HG03520 (cell line): ENCODE results near the gene HPCAL1.

ENCODE experiments used
- ATAC-seq: cut with Tn5 transposase; IDR thresholded peaks from one replicate; pipeline ENCODE4 v1.9.1; 2021; ENCODE audit warnings: mild to moderate bottlenecking, moderate library complexity; ENCODE audit not compliant: unreplicated experiment

HPCAL1 gene

DNA sequence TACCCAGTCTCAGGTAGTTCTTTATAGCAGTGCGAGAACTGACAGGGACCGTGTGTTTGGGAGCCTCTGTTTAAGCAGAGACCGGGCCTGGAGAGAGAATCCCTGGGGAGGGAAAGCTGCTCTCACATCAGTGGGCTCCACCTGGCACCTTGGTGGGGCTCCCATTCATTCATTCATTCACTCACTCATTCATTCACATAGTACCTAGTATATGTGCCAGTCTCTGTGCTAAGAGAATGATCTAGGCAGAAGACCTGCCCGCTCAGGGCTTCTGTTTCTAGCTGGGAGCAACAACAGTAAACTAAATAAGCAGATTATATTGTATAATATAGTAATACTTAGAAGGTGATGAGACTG is 17.8 kb downstream of the HPCAL1 start:
- no peak for ATAC-seq

- ATAC-seq = no peak
Observed at GRCh38 chr2:10320933-10321332, 18.2 kb downstream of the HPCAL1 start.

- ATAC-seq = no peak
Observed at GRCh38 chr2:10321622-10322021, 18.9 kb downstream of the HPCAL1 start.

GRCh38 chr2:10322481-10322880 is 19.8 kb downstream of the HPCAL1 start:
- ATAC-seq = no peak

- no peak for ATAC-seq
Observed at GRCh38 chr2:10322973-10323372, 20.3 kb downstream of the HPCAL1 start.

DNA sequence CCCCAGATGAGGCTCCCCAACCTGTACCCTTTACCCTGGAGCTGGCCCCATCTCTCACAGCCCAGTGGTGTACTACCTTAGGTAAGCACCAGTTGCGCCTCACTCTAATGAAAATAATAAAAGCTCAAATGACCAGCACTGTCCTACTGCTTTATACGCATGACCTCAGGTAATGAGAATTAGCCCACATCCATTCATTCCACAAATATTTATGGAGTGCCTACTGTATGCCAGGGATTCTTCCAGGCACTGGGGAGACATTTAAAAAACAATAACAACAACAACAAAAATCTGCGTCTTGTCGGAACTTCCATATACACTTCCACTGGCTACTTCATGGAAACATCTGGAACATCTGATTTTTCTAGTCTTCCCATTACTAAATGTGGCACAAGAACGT is 20.8 kb downstream of the HPCAL1 start:
- ATAC-seq = no peak

GRCh38 chr2:10324095-10324832 is 21.6 kb downstream of the HPCAL1 start:
- no peak for ATAC-seq

DNA sequence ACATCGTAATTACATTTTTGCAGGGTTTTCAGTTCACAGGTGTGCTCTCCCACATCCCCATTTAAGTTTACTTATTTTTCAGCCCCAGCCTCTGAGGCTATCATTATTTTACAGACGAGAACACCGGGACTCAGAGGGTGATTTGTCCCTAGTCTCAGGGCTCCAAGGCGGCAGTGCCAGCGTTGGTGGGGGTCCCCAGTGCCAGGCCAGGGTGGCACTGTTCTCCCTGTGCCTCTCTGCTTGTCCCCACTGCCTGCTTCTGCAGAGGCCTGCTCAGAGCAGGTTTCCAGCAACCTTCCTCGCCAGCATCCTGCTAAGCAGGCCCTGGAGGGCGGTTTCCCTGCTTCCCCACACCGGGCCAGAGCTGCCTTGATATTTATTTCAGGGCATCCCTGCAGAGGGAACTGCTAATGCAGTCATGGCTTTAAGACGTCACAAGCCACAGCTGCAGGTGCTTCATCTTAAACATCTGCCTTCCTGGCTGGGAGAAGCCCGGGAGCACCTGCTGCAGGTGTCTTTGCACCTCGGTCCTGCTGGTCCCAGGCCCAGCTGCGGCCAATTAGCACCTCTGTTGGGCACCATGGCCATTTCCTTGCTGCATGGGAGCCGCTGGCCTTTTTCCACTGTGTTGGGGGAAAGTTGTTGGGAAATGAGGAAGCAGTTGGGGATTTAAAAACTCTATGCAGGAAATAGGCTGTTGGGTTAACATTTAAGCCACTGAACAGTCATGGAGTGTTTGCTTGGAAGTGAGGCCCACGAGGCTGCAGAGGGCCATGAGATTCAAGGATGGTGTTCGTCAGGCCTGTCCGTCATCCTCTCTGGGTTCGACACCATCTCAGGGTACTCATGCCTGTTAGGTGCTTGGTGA is 22.8 kb downstream of the HPCAL1 start:
- no peak for ATAC-seq

DNA sequence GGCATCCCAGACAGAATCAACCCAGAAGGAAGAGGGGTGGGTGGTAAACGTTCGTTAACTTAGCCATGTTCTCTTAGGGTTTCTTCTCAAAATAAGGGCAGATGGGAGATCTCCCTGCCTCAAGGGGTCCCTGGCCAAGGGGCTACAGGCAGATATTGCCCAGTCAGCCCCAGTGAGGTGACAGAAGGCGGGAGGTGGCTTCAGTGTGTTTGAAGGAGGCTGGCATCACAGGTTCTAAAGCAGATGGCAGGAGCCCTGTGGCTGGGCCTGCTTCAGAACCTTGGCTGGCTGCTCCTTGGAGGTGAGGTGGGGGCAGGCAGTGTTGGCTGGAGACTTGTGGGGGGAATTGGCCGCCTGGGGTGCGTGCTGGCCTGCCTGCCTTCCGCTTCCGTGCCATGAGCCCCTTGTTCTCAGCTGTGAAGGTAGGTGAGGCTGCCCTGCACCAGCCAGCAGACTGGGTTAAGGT is 23.5 kb downstream of the HPCAL1 start:
- no peak for ATAC-seq

GRCh38 chr2:10326707-10327594 is 24.2 kb downstream of the HPCAL1 start:
- ATAC-seq = no peak

GRCh38 chr2:10327896-10328669 is 25.4 kb downstream of the HPCAL1 start:
- ATAC-seq = no peak

GRCh38 chr2:10328670-10329579 is 26.2 kb downstream of the HPCAL1 start:
- no peak for ATAC-seq

DNA sequence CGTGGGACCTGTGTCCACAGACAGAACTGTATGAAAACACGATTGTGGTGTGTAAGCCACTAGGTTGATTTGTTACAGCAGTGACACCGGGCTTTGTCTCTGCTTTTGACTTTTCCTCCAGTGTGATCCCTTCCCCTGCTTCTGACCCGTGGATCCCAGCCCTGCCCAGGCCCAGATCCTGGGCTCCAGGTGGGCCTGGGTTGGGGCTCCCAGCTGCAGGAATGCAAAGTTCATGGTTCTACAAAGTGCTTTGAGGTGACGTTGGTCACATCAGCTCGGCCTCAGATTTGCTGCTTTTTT is 26.8 kb downstream of the HPCAL1 start:
- ATAC-seq = no peak

DNA sequence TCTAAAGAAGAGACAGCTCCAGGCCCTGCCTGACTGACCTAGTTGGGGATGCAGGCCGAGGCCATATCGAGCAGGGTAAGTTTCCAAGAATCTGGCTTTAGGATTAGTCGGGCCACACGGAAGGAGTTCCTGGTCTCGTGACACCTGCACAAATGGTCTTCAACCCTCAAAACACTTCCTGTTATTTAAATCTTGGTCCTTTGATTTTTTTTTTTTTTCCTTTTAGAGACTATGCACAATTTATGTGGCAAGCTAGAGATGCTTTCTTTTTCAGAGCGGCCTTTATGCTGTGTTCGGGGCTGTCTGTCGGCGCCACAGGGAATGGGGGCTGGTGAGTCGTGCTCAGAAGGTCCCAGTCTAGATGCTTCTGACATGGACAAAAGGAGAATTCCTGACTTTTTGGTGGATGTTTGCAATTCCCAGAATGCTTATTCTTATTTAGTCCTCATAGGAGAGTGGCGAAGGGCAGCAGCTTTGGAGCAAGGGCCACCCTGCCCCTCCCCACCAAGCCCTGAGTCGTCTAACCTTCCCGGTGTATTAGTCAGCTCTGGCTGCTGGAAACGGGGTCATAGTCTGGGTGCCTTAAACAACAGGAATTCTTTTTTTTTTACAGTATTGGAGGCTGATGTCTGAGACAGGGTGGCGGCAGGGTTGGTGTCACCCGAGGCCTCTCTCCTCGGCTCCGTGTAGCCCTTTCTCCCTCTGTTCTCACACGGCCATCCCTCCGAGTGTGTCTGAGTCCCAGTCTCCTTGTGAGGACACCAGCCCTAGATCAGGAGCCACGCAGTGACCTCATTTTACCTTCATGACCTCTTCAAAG is 27.4 kb downstream of the HPCAL1 start:
- ATAC-seq = no peak

DNA sequence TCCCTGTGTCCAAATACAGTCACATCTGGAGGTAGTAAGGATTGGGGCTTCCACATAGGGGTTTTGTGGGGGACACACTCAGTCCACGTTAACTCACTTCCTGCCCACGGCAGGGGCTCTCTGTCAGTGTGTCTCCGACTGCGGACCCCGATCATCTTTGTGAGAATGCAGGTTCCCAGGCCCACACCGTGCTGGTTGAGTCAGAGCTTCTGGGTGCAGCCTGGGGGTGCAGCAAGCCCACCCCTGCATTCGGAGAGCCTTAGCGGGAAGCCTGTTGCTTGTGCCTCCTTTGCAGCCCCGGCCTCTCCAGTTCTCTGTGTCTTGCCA is 28.0 kb downstream of the HPCAL1 start:
- no peak for ATAC-seq

GRCh38 chr2:10331027-10331701 is 28.5 kb downstream of the HPCAL1 start:
- no peak for ATAC-seq

- peak; percentile 77 for ATAC-seq
Observed at GRCh38 chr2:10331702-10332401, 29.1 kb downstream of the HPCAL1 start.
